ENCODE measurements around the gene DOCK9.
A peak's percentile ranks its signal among the peaks of the same experiment; 100 is the strongest.

The DOCK9 gene

DNA sequence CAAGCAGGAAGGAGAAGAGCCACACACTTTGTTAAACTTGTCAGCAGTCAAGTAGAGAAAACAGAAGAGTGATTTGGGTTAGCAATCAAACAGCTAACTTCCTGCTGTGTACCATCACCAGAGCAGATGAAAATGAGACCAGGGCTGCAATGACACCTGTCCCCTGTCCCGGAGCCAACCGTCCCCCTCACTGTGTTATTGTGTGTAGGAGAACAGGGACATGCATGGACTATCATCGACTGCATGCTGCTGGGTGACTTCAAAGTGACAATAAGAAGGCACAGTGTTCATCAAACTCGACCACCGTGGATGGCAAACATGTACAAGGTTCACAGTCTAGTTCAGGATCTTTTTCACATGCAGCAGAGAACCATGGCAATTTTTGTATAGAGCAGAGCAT is 131.3 kb downstream of the DOCK9 start:
- DNase-seq, result no peak

DNA sequence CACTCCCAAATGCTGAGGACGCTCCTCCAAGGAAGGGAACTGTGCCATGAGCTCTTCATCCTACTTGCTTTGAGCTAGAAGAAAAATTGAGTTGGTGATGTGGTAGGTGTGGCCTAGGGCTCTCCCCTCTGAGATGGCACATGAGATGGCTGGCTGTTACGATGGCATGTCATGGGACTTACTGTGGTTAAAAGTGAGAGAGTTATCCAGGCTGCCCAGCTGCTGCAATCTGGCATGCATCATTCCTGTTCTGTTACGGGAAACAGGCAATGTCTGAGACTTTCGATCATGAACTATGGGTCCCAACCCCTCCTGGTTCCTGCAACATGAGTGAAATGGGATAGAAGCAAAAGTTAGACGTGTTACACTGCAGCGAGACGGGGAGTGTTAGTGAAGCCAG is 132.1 kb downstream of the DOCK9 start:
- no peak for DNase-seq

- DNase-seq, result no peak
Measured at GRCh38 chr13:98844021-98844420, 133.8 kb downstream of the DOCK9 start.

DNA sequence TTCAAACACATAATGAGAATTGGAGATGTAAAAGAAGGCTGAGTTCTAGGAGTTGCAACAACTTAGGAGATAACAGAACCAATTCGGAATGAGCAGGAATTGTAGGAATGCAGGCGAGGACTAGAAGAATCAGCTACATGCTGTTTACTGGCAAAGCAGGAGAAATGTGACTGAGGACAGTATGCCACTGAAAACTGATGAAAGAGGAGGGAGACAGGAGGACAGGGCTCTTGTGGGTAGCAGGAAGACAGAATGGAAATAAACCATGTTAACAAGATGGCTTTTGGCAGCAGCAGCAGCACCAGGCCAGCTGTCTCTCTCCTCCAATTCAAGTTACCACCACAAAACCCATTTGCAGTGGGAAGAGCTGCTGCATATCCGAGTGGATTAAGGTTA is 134.4 kb downstream of the DOCK9 start:
- no peak for DNase-seq

DNA sequence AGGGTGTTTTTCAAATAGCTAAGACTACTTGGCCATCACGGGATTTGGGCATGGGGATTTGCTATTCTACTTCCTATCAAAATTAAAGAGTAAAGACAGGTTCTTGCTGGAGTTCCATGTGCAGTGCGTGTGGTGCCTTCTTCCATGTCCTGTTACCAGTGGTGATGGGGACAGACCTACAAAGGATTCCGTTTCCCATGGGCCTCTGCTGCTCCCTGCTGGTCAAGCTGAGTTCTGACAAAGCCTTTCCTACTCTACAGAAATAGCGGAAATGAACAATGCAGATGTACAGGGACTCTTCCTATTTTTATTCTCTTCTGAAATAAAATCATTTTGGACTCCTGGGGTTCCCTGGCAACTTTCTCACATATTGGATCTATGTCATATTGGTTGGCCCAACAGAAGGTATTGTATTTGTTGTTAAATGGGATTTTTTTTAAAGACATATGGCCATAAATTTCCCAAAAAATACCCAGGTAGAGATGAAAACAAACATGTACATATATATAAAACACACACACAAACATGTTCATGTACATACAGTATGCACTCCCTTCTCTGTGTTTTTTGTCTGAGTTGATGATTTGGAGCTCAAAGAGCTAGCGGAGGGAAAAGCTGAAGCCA is 134.9 kb downstream of the DOCK9 start:
- peak; percentile 62 for DNase-seq

GRCh38 chr13:98842070-98842469 is 135.8 kb downstream of the DOCK9 start:
- DNase-seq, result no peak

DNA sequence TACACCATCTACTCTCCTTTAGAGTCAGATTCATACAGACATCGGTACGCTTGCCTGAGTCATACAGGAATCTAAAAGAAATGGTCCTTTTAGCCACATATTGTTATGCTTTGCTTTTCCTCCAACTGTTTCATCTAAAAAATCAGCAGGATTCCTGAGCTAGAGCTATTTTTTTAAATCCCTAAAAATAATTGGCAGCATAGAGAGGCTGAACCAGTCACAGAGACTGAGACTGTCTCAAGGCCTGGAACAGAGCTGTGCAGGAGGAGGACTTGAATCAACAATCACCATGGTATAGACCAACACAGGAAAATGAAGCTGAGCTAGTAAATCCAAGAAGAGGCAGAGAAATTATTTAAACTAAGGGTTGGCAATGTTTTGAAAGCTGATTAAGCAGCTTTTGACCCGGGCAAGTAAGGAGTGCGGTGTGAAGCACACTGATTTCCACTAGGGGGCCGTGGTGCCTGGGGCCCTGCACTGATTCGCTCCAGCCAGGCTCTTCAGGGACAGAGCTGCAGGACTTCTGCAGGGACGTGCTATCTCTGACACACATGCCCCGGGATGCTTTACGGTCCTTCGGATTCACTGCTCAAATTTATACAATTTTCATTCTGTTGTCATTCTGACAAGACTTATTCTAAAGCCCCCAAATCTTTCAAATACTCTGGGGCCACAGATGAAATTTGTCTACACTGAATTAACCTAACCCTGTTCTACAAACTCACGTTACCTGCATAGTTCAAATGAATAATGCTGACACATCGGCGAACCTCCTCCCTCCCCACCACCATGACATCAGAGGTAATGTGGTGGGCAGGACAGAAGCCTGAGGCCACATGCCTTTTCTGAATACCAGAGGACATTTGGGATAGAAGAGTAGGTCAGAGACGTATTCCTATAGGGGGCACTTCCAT is 137.8 kb downstream of the DOCK9 start:
- DNase-seq, result peak; percentile 29

GRCh38 chr13:98838776-98839175 is 139.1 kb downstream of the DOCK9 start:
- DNase-seq, result no peak

GRCh38 chr13:98837896-98838295 is 140.0 kb downstream of the DOCK9 start:
- no peak for DNase-seq

DNA sequence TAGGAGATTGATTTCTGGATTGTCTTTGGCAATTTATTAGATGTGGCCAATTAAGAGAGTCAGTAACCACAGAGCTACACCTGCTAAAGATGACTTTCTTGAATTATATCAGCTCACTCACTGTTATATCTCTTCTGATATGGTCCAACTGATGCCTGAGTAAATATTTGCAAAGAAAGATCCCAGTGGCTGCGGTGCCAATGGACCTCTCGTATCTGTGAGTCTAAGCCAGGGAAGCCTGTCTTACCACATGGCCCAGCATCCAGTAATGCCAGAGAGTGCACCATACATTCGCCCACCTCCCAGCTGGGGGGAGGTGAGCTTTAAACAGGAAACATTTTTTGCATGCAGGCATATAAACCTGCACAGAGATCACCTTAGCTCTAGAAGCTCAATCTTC is 142.7 kb downstream of the DOCK9 start:
- DNase-seq, result no peak

DNA sequence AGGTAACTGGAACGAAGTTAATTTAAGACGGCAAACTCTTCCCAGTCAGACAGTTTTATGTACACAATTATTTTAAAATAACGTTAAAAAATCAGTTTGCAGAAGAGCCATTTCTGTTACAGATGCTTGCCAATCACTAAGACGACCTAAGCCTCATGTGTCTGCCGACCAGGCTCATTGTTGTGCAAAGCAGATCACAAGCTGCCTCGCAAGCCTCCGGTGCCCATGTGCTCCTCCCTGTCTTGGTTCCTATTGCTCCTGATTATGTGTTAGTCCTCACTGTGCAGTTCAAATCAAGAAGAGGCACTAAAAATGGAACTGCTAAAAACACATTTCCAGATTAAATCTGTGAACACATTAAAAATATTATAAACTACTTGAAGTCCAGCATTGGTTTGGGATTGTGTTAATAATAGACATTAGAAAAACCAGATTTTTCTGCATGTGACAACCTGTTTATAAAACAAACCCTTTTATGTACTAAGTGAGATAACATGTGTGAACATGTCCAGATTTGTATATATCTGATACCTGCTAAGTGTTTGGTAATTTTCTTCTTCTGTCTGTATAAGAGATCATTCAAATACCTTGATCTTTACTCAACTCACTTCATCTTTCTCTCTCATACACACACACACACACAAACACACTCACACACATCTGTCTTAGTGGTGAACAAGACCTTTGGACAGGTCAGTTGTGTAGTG is 143.5 kb downstream of the DOCK9 start:
- no peak for DNase-seq

- no peak for DNase-seq
Measured at GRCh38 chr13:98831236-98831635, 146.6 kb downstream of the DOCK9 start.

- no peak for DNase-seq
Measured at GRCh38 chr13:98829541-98829940, 148.3 kb downstream of the DOCK9 start.

- no peak for DNase-seq
Measured at GRCh38 chr13:98828614-98829013, 149.2 kb downstream of the DOCK9 start.

DNA sequence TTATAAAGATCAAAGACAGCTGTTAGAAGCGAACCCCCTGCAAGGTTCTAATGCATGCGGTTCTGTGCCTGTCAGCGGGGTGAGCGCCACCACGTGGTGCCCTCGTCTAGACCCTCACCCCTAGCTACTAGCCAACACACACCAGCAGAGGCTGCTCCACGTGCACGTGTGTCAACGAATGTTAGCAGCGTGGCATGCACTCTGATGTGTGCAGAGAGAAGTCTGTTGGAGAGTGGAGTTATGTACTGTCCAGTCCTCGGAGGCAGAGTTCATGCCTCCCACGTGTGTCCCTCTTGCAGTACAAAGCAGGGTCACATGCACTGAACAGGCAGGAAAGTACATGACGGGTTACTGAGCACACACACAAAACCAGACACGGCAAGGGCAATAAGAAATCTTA is 150.4 kb downstream of the DOCK9 start:
- DNase-seq, result no peak

DNA sequence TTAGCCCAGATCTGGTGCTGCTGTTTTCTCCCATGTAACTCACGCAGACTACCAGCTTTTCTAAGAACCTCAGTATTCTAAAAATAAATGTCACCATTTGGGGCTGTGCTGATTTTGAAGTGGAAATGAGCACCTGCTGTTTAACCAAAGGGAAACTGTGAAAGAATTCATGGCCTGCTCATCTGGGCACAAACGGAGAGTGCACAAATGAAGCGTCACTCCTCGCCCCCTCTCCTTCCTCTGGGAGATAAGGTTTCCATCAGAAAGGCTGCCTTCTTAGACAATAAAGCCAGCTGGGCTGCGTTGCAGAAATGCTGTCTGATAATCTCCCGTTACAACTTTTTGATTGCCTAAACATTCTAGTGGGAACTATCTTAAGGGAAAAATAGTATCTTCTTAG is 151.7 kb downstream of the DOCK9 start:
- DNase-seq, result no peak

DNA sequence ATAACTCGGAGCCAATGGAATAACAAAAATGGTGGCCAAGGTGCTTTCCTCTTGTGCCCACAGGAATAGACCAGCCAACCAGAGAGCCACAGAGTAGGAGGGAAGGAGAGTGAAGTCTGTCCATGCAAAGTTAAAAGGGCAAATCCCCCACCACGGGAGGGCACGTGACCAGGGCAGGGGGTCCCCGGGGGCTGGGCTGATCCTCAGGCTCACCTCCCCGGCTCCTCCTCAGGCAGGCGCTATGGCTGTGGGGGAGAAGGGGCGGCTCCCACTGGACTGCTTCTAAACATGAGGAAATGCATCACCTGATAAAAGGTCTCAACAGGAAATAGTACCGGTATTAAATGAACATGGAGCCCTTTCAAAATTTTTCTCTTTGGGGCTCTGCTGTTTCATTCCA is 152.2 kb downstream of the DOCK9 start:
- DNase-seq, result no peak

DNA sequence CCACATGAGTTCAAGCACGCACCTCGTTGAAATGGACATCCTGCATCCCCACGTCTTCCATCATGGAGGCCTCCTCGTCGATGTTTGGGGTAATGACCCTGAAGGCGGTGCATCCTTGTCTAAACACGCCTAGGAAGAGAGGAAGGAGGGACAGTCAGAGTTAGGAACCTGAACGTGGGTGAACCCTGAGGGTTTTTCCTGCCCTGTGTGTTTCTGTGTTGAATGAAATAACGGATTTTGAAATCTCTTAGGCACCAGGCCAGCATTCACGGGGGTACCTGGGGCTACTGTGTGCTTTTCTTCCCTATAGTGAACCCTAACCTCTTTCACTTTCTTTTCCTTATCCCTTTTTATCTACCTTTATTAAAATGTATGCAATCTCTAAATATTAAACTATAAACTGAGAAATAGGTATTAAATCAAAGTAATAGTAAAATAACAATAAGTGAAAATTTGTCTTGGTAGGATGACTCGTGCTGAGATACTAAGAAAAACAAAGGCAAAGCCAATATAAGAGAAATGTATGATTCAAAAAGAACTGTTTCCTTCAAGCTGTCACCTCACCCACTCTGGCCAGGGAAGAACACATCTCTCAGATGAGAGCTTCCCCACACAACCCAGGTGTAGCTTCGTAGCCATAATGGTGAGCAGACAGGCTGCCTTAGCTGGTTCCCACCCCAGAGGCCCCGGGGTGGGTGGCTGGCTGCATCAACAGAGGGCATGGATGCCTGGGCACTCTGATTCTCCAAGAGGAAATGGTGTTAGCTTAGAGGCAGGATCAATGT is 153.3 kb downstream of the DOCK9 start:
- DNase-seq, result no peak

GRCh38 chr13:98823442-98823841 is 154.4 kb downstream of the DOCK9 start:
- no peak for DNase-seq

- DNase-seq, result no peak
Measured at GRCh38 chr13:98822225-98822606, 155.6 kb downstream of the DOCK9 start.

GRCh38 chr13:98821372-98822224 is 156.3 kb downstream of the DOCK9 start:
- DNase-seq, result no peak

DNA sequence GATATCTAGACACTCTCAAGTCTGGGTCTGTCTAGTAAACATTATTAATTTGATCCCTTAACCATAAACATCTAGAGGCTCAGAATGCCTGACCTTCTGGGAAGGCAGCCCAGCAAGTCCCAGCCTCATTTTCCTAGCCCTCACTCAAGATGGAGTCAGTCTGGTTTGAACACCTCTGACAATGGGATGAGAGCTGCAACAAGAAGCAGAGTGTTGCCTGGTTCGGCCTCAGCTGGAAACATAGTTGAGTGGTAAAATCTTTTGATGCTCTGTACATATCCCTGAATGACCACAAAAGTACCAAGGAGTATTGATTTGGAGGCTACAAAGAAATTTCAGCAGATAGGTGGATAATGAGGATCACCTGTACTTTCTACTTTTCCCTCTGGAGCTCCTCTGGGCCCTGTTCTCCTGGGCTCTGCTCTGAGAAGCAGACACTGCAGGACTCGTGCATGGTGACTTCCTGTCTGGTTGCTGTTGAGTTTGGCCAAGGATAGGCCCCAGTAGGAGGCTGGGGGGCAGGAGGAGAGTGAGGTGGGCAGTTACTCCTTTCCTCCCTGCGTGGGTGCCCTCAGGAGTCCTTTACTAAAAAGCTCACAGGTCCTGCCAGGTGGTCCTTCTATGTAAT is 157.0 kb downstream of the DOCK9 start:
- no peak for DNase-seq

All from activated T-cell treated with anti-CD3 and anti-CD28 coated beads, Interleukin-2, amount 50 U/mL, for 1 hour (primary cell).